Panc1 (cell line): ENCODE data around the gene EIF2B2. TPM values are rescaled to one million over a fixed set of nuclear protein-coding genes. Genes with fewer than 3 reads are reported as not detected.

Experiments used
- ATAC-seq: fragments of 200-7000 bp; cut with Tn5 transposase; 2 replicates; pipeline ENCODE4 v1.9.1; 2020; ENCODE audit warnings: mild to moderate bottlenecking, moderate library complexity
- BruUV-seq: library from RNA; stranded (reverse); fragments of 400-500 nt; replicated peaks from 2 replicates; lab custom pipeline; 2021; lab: Mats Ljungman, UMichigan
- CTCF ChIA-PET: fragments of 300-600 bp; sonication (Branson Sonifier 250); formaldehyde crosslinking; loops from one replicate; lab custom pipeline; 2022; ENCODE audit warnings: antibody characterized with exemption; lab: Charles Lee
- POLR2A ChIA-PET: fragments of 300-600 bp; sonication (Branson Sonifier 250); formaldehyde crosslinking; loops from one replicate; lab custom pipeline; 2022; ENCODE audit warnings: antibody characterized with exemption; lab: Charles Lee
- DNase-seq: peaks from one replicate; pipeline ENCODE4 v3.0.0-alpha.2; 2010; ENCODE audit warnings: low read depth, low spot score
- H3K27ac ChIP-seq: 2 replicates; pipeline ENCODE4 v1.5.1; 2011; ENCODE audit warnings: mild to moderate bottlenecking, low read length, inconsistent platforms
- H3K27me3 ChIP-seq: fragments of 200-500 bp; sonication (Bioruptor generic); 2 replicates; pipeline ENCODE4 v1.6.0; 2014; ENCODE audit warnings: low read length, inconsistent platforms; ENCODE audit not compliant: control insufficient read depth, insufficient read depth
- H3K36me3 ChIP-seq: fragments of 200-500 bp; sonication (Bioruptor generic); 2 replicates; pipeline ENCODE4 v1.5.1; 2014; ENCODE audit warnings: inconsistent platforms, mild to moderate bottlenecking, low read length, moderate library complexity; ENCODE audit not compliant: control insufficient read depth, insufficient read depth
- H3K4me1 ChIP-seq: 2 replicates; pipeline ENCODE4 v1.5.1; 2011; ENCODE audit warnings: inconsistent platforms, mild to moderate bottlenecking, low read length, moderate library complexity; ENCODE audit not compliant: control insufficient read depth, insufficient read depth
- H3K4me3 ChIP-seq, 2 experiments: 2 replicates each; pipeline ENCODE4 v1.5.1; 2011 to 2012; ENCODE audit warnings: low read depth in 2 of 2, low read length in 2 of 2, mild to moderate bottlenecking in 2 of 2, inconsistent platforms in 1 of 2, moderate library complexity in 1 of 2
- H3K9me3 ChIP-seq: fragments of 200-500 bp; sonication (Bioruptor generic); 2 replicates; pipeline ENCODE4 v1.5.1; 2014; ENCODE audit warnings: low read depth, mild to moderate bottlenecking, inconsistent platforms, low read length, moderate library complexity; ENCODE audit not compliant: control insufficient read depth, insufficient read depth
- POLR2AphosphoS5 ChIP-seq: IDR thresholded peaks from 2 replicates; pipeline ENCODE4 v1.6.1; 2012; ENCODE audit warnings: mild to moderate bottlenecking, low read depth, low read length, moderate library complexity
- SIN3A ChIP-seq: IDR thresholded peaks from 2 replicates; pipeline ENCODE4 v1.6.1; 2012; ENCODE audit warnings: low read depth, mild to moderate bottlenecking, low read length, moderate library complexity, borderline replicate concordance; ENCODE audit not compliant: insufficient read depth
- TCF7L2 ChIP-seq: IDR thresholded peaks from 2 replicates; pipeline ENCODE4 v1.6.1; 2011; ENCODE audit warnings: mild to moderate bottlenecking, low read depth, low read length, inconsistent platforms
- in situ Hi-C: cut with HindIII; loops from 2 replicates; pipeline ENCODE4 v1.10.0; 2016; ENCODE audit warnings: low sequenced_read_pairs, low pct_unique_long_range_greater_than_20kb
- intact Hi-C: fragments of 100-400 bp; cut with micrococcal nuclease; formaldehyde crosslinking; loops from one replicate; pipeline ENCODE4 v1.10.0; 2022; ENCODE audit not compliant: unreplicated experiment
- total RNA-seq: library from RNA; stranded (reverse); gene quantifications from one replicate; pipeline ENCODE4 v1.2.1, GENCODE V29; 2021; ENCODE audit not compliant: unreplicated experiment
- TF ChIP-seq, protein P1 (sequence below): fragments of 450-650 bp; IDR thresholded peaks from 2 replicates; pipeline ENCODE4 v1.5.1; 2017; ENCODE audit warnings: mild to moderate bottlenecking
- TF ChIP-seq, protein P2 (sequence below), 2 experiments: IDR thresholded peaks; 2 replicates each; pipeline ENCODE4 v1.6.1; 2011 to 2012; ENCODE audit warnings: low read depth in 2 of 2, control low read depth in 1 of 2, low read length in 1 of 2, mild to moderate bottlenecking in 1 of 2, moderate library complexity in 1 of 2; ENCODE audit not compliant: insufficient read depth in 1 of 2

The EIF2B2 gene
- total RNA-seq, 1 experiment from 2014 or later, result 37.5 TPM

DNA sequence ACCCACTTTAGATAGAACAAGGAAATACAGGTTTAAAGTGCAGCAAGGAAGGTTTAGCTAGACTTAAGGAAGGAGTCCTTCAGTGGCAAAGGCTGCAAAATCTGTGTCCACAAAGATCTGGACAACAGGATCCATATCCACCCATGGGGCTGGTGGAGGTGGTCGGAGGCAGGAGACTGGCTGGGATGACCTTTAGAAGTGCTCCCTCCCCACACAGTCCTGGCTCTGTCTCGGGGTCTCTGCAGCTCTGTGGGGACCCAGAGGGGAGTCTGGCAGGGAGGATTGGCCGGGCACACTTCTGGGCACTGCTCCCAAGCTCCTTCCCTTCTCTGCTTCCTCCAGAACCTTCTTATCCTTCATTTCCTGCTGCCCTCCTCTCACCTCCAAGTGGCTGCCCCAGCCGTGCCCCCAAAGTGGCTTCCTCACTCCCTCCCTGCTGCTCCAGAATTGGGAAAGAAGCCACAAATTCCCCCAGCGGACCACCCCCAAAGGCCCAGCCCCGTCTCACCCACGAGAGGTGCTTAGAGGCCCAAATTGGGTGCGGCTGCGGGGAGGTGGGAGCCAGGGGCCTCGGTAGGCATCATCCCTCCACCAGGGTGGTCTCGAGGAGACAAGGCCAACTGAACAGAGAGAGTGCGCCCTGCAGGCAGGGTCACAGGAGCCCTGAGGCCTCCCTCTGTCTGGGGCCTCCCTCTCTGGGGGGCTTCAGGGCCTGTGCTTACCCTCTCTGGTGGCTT is 25.4 kb upstream of the EIF2B2 start:
- peaks cover 10% of the 10 kb centered on the region for H3K4me1 ChIP-seq
- no peak for ATAC-seq
- H3K27me3 ChIP-seq, result no peaks in the 10 kb centered on the region
- DNase-seq, result no peak
- in situ Hi-C loops (no loop called here), intact Hi-C loops (no loop called here)
- ChIA-PET CTCF (no interaction called here), POLR2A (no interaction called here)
- no peaks in the 10 kb centered on the region for H3K9me3 ChIP-seq
- TF ChIP-seq TCF7L2, result no peak
- BruUV-seq, result no TSS peak
- no peaks in the 10 kb centered on the region for H3K36me3 ChIP-seq
- H3K4me3 ChIP-seq, result no peak overlapping the region
- no peak overlapping the region for H3K27ac ChIP-seq

DNA sequence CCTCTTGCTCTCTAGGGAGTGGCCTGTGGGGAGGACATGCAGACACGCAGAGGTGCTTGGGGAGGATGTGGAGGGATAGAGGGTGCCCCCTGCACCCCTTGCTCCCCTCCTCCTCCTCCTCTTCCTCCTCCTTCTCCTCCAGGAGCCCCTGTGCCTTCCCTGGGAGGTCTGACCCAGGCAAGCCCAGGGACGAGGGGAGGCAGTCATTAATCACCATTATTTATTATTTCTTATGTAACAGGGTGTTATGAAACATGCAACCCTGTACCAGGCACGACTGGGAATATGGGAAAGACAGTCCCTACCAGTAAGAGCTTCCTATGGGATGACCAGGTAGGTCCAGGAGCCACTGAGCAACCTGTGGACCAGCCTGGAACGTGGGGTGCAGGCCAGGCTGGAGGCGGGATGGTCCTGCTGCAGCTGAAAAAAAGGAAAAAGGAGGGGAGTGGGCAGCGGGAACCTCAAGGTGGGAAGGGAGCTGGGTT is 24.8 kb upstream of the EIF2B2 start:
- BruUV-seq, result no TSS peak
- H3K27me3 ChIP-seq, result no peaks in the 10 kb centered on the region
- intact Hi-C loops (no loop called here), in situ Hi-C loops (no loop called here)
- POLR2A ChIA-PET, result no interaction called here
- no peak for DNase-seq
- no peaks in the 10 kb centered on the region for H3K9me3 ChIP-seq
- ATAC-seq, result no peak
- no peak overlapping the region for H3K4me3 ChIP-seq
- TF ChIP-seq SIN3A (no peak), TCF7L2 (no peak), POLR2AphosphoS5 (no peak)
- TF ChIP-seq, protein P1, sequence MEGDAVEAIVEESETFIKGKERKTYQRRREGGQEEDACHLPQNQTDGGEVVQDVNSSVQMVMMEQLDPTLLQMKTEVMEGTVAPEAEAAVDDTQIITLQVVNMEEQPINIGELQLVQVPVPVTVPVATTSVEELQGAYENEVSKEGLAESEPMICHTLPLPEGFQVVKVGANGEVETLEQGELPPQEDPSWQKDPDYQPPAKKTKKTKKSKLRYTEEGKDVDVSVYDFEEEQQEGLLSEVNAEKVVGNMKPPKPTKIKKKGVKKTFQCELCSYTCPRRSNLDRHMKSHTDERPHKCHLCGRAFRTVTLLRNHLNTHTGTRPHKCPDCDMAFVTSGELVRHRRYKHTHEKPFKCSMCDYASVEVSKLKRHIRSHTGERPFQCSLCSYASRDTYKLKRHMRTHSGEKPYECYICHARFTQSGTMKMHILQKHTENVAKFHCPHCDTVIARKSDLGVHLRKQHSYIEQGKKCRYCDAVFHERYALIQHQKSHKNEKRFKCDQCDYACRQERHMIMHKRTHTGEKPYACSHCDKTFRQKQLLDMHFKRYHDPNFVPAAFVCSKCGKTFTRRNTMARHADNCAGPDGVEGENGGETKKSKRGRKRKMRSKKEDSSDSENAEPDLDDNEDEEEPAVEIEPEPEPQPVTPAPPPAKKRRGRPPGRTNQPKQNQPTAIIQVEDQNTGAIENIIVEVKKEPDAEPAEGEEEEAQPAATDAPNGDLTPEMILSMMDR, result no peak
- TF ChIP-seq, protein P2, sequence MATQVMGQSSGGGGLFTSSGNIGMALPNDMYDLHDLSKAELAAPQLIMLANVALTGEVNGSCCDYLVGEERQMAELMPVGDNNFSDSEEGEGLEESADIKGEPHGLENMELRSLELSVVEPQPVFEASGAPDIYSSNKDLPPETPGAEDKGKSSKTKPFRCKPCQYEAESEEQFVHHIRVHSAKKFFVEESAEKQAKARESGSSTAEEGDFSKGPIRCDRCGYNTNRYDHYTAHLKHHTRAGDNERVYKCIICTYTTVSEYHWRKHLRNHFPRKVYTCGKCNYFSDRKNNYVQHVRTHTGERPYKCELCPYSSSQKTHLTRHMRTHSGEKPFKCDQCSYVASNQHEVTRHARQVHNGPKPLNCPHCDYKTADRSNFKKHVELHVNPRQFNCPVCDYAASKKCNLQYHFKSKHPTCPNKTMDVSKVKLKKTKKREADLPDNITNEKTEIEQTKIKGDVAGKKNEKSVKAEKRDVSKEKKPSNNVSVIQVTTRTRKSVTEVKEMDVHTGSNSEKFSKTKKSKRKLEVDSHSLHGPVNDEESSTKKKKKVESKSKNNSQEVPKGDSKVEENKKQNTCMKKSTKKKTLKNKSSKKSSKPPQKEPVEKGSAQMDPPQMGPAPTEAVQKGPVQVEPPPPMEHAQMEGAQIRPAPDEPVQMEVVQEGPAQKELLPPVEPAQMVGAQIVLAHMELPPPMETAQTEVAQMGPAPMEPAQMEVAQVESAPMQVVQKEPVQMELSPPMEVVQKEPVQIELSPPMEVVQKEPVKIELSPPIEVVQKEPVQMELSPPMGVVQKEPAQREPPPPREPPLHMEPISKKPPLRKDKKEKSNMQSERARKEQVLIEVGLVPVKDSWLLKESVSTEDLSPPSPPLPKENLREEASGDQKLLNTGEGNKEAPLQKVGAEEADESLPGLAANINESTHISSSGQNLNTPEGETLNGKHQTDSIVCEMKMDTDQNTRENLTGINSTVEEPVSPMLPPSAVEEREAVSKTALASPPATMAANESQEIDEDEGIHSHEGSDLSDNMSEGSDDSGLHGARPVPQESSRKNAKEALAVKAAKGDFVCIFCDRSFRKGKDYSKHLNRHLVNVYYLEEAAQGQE (IDR thresholded peaks at IDR 0.05; ENCODE audit: insufficient read depth in 1 of 2, low read depth in 2 of 2, low read length in 1 of 2), result no peak
- H3K36me3 ChIP-seq, result no peaks in the 10 kb centered on the region
- CTCF ChIA-PET, result no interaction called here
- no peak overlapping the region for H3K27ac ChIP-seq
- peaks cover 10% of the 10 kb centered on the region for H3K4me1 ChIP-seq

- ATAC-seq (no peak), DNase-seq (no peak)
- intact Hi-C loops, result no loop called here
These were observed 24.2 kb upstream of the EIF2B2 start for GRCh38 chr14:74978416-74978947.

More at GRCh38 chr14:74978416-74978947, 24.2 kb upstream of the EIF2B2 start:
- peaks cover 10% of the 10 kb centered on the region for H3K4me1 ChIP-seq
- BruUV-seq, result no TSS peak
- H3K36me3 ChIP-seq, result no peaks in the 10 kb centered on the region
- H3K27me3 ChIP-seq, result no peaks in the 10 kb centered on the region
- in situ Hi-C loops, result no loop called here
- TF ChIP-seq TCF7L2 (no peak), POLR2AphosphoS5 (no peak), SIN3A (no peak)
- TF ChIP-seq, protein P1, result no peak
- TF ChIP-seq, protein P2 (IDR thresholded peaks at IDR 0.05; ENCODE audit: insufficient read depth in 1 of 2, low read depth in 2 of 2, low read length in 1 of 2), result no peak
- no peak overlapping the region for H3K4me3 ChIP-seq
- no peak overlapping the region for H3K27ac ChIP-seq
- ChIA-PET CTCF (no interaction called here), POLR2A (no interaction called here)
- no peaks in the 10 kb centered on the region for H3K9me3 ChIP-seq
